ENCODE data around the gene MAP7.
A peak's percentile ranks its signal among the peaks of the same experiment; 100 is the strongest.

Gene MAP7

GRCh38 chr6:136350914-136351313 lies 199.3 kb downstream of the MAP7 start:
- Histone ChIP-seq H3K4me3 (ENCODE audit: control insufficient read depth in 1 of 7, extremely low read depth in 1 of 7, insufficient read depth in 4 of 7, low read depth in 2 of 7, low read length in 6 of 7) (no peak overlapping the region), H3K27me3 (replicated peaks in 2 of 5; ENCODE audit: control insufficient read depth in 4 of 5, insufficient read depth in 5 of 5, low read length in 4 of 5) (no peaks in the 10 kb centered on the region), H3K36me3 (ENCODE audit: control insufficient read depth in 4 of 4, insufficient read depth in 4 of 4, low read length in 3 of 4) (peaks cover 2 to 59% (median 32%) of the 10 kb centered on the region in 4 experiments), H3K9me3 (ENCODE audit: control extremely low read depth in 1 of 5, control insufficient read depth in 4 of 5, insufficient read depth in 2 of 5, low read depth in 1 of 5, low read length in 4 of 5) (no peaks in the 10 kb centered on the region), H3K27ac (ENCODE audit: insufficient read depth in 1 of 2, low read depth in 1 of 2, low read length in 2 of 2, poor library complexity in 1 of 2, severe bottlenecking in 2 of 2) (no peak overlapping the region), H3K4me1 (ENCODE audit: control extremely low read depth in 1 of 4, control insufficient read depth in 4 of 4, insufficient read depth in 4 of 4, low read length in 3 of 4) (peaks cover 0 to 4% (median 0%) of the 10 kb centered on the region in 4 experiments)
- ChIA-PET POLR2A (no interaction called here), CTCF (interaction anchor here (1.2 kb wide), 1 partner anchor 11 kb away, joined by 3 read pairs; no protein-coding TSS in a partner anchor)
- no peak for DNase-seq
- 95% methylated on average over 2 of the region's 3 CpGs for WGBS (ENCODE audit: insufficient coverage)

- H3K27me3 ChIP-seq (replicated peaks in 2 of 5; ENCODE audit: control insufficient read depth in 4 of 5, insufficient read depth in 5 of 5, low read length in 4 of 5), result no peaks in the 10 kb centered on the region
- POLR2A ChIA-PET, result no interaction called here
- peak in 2 of 3 donors; percentile 45 to 64 for DNase-seq
- H3K4me3 ChIP-seq (ENCODE audit: control insufficient read depth in 1 of 7, extremely low read depth in 1 of 7, insufficient read depth in 4 of 7, low read depth in 2 of 7, low read length in 6 of 7), result no peak overlapping the region
- no peak overlapping the region for H3K27ac ChIP-seq (ENCODE audit: insufficient read depth in 1 of 2, low read depth in 1 of 2, low read length in 2 of 2, poor library complexity in 1 of 2, severe bottlenecking in 2 of 2)
- CTCF ChIA-PET, result no interaction called here
- WGBS (ENCODE audit: insufficient coverage), result 100% methylated on average over 1 of the region's 2 CpGs
- H3K9me3 ChIP-seq (ENCODE audit: control extremely low read depth in 1 of 5, control insufficient read depth in 4 of 5, insufficient read depth in 2 of 5, low read depth in 1 of 5, low read length in 4 of 5), result no peaks in the 10 kb centered on the region
- peaks cover 0 to 4% (median 0%) of the 10 kb centered on the region in 4 experiments for H3K4me1 ChIP-seq (ENCODE audit: control extremely low read depth in 1 of 4, control insufficient read depth in 4 of 4, insufficient read depth in 4 of 4, low read length in 3 of 4)
- peaks cover 8 to 62% (median 38%) of the 10 kb centered on the region in 4 experiments for H3K36me3 ChIP-seq (ENCODE audit: control insufficient read depth in 4 of 4, insufficient read depth in 4 of 4, low read length in 3 of 4)
Observed at GRCh38 chr6:136347847-136348246, 202.4 kb downstream of the MAP7 start.

- H3K36me3 ChIP-seq (ENCODE audit: control insufficient read depth in 4 of 4, insufficient read depth in 4 of 4, low read length in 3 of 4), result peaks cover 6 to 46% (median 33%) of the 10 kb centered on the region in 4 experiments
- ChIA-PET CTCF (no interaction called here), POLR2A (no interaction called here)
- DNase-seq, result no peak
- H3K4me3 ChIP-seq (ENCODE audit: control insufficient read depth in 1 of 7, extremely low read depth in 1 of 7, insufficient read depth in 4 of 7, low read depth in 2 of 7, low read length in 6 of 7), result no peak overlapping the region
- H3K27me3 ChIP-seq (replicated peaks in 2 of 5; ENCODE audit: control insufficient read depth in 4 of 5, insufficient read depth in 5 of 5, low read length in 4 of 5), result no peaks in the 10 kb centered on the region
- no peaks in the 10 kb centered on the region for H3K9me3 ChIP-seq (ENCODE audit: control extremely low read depth in 1 of 5, control insufficient read depth in 4 of 5, insufficient read depth in 2 of 5, low read depth in 1 of 5, low read length in 4 of 5)
- H3K4me1 ChIP-seq (ENCODE audit: control extremely low read depth in 1 of 4, control insufficient read depth in 4 of 4, insufficient read depth in 4 of 4, low read length in 3 of 4), result peaks cover 0 to 4% (median 0%) of the 10 kb centered on the region in 4 experiments
- whole genome bisulfite sequencing (ENCODE audit: insufficient coverage), result 100% methylated on average over 1 of the region's 2 CpGs
- no peak overlapping the region for H3K27ac ChIP-seq (ENCODE audit: insufficient read depth in 1 of 2, low read depth in 1 of 2, low read length in 2 of 2, poor library complexity in 1 of 2, severe bottlenecking in 2 of 2)
Observed at GRCh38 chr6:136345145-136345544, 205.1 kb downstream of the MAP7 start.

- Histone ChIP-seq H3K36me3 (ENCODE audit: control insufficient read depth in 4 of 4, insufficient read depth in 4 of 4, low read length in 3 of 4) (peaks cover 6 to 42% (median 28%) of the 10 kb centered on the region in 4 experiments), H3K27ac (ENCODE audit: insufficient read depth in 1 of 2, low read depth in 1 of 2, low read length in 2 of 2, poor library complexity in 1 of 2, severe bottlenecking in 2 of 2) (no peak overlapping the region), H3K27me3 (replicated peaks in 2 of 5; ENCODE audit: control insufficient read depth in 4 of 5, insufficient read depth in 5 of 5, low read length in 4 of 5) (no peaks in the 10 kb centered on the region), H3K4me1 (ENCODE audit: control extremely low read depth in 1 of 4, control insufficient read depth in 4 of 4, insufficient read depth in 4 of 4, low read length in 3 of 4) (peaks cover 0 to 4% (median 0%) of the 10 kb centered on the region in 4 experiments), H3K4me3 (ENCODE audit: control insufficient read depth in 1 of 7, extremely low read depth in 1 of 7, insufficient read depth in 4 of 7, low read depth in 2 of 7, low read length in 6 of 7) (no peak overlapping the region), H3K9me3 (ENCODE audit: control extremely low read depth in 1 of 5, control insufficient read depth in 4 of 5, insufficient read depth in 2 of 5, low read depth in 1 of 5, low read length in 4 of 5) (no peaks in the 10 kb centered on the region)
- CTCF ChIA-PET, result interaction anchor here (1.5 kb wide), 1 partner anchor 206 kb away, joined by 3 read pairs; the partner anchor contains the start of gene MAP7
- POLR2A ChIA-PET, result no interaction called here
- 100% methylated on average over 1 of the region's 2 CpGs for WGBS (ENCODE audit: insufficient coverage)
- DNase-seq, result no peak
Observed at GRCh38 chr6:136344420-136344819, 205.8 kb downstream of the MAP7 start.

GRCh38 chr6:136343700-136344099 lies 206.5 kb downstream of the MAP7 start:
- DNase-seq, result no peak
- ChIA-PET CTCF (interaction anchor here (1.1 to 1.6 kb wide), 3 partner anchors 9 to 206 kb away, joined by 3 to 6 read pairs (median 3); partner anchors contain the start of gene MAP7), POLR2A (no interaction called here)
- H3K27me3 ChIP-seq (replicated peaks in 2 of 5; ENCODE audit: control insufficient read depth in 4 of 5, insufficient read depth in 5 of 5, low read length in 4 of 5), result no peaks in the 10 kb centered on the region
- peaks cover 0 to 4% (median 0%) of the 10 kb centered on the region in 4 experiments for H3K4me1 ChIP-seq (ENCODE audit: control extremely low read depth in 1 of 4, control insufficient read depth in 4 of 4, insufficient read depth in 4 of 4, low read length in 3 of 4)
- no peaks in the 10 kb centered on the region for H3K9me3 ChIP-seq (ENCODE audit: control extremely low read depth in 1 of 5, control insufficient read depth in 4 of 5, insufficient read depth in 2 of 5, low read depth in 1 of 5, low read length in 4 of 5)
- WGBS (ENCODE audit: insufficient coverage), result no CpG with 5 or more reads among the region's 1 CpG
- H3K36me3 ChIP-seq (ENCODE audit: control insufficient read depth in 4 of 4, insufficient read depth in 4 of 4, low read length in 3 of 4), result peaks cover 6 to 38% (median 24%) of the 10 kb centered on the region in 4 experiments
- H3K27ac ChIP-seq (ENCODE audit: insufficient read depth in 1 of 2, low read depth in 1 of 2, low read length in 2 of 2, poor library complexity in 1 of 2, severe bottlenecking in 2 of 2), result no peak overlapping the region
- no peak overlapping the region for H3K4me3 ChIP-seq (ENCODE audit: control insufficient read depth in 1 of 7, extremely low read depth in 1 of 7, insufficient read depth in 4 of 7, low read depth in 2 of 7, low read length in 6 of 7)

GRCh38 chr6:136343275-136343674 lies 206.9 kb downstream of the MAP7 start:
- Histone ChIP-seq H3K9me3 (ENCODE audit: control extremely low read depth in 1 of 5, control insufficient read depth in 4 of 5, insufficient read depth in 2 of 5, low read depth in 1 of 5, low read length in 4 of 5) (no peaks in the 10 kb centered on the region), H3K4me1 (ENCODE audit: control extremely low read depth in 1 of 4, control insufficient read depth in 4 of 4, insufficient read depth in 4 of 4, low read length in 3 of 4) (peaks cover 0 to 4% (median 0%) of the 10 kb centered on the region in 4 experiments), H3K36me3 (ENCODE audit: control insufficient read depth in 4 of 4, insufficient read depth in 4 of 4, low read length in 3 of 4) (peaks cover 6 to 35% (median 23%) of the 10 kb centered on the region in 4 experiments), H3K27ac (ENCODE audit: insufficient read depth in 1 of 2, low read depth in 1 of 2, low read length in 2 of 2, poor library complexity in 1 of 2, severe bottlenecking in 2 of 2) (no peak overlapping the region), H3K4me3 (ENCODE audit: control insufficient read depth in 1 of 7, extremely low read depth in 1 of 7, insufficient read depth in 4 of 7, low read depth in 2 of 7, low read length in 6 of 7) (no peak overlapping the region), H3K27me3 (replicated peaks in 2 of 5; ENCODE audit: control insufficient read depth in 4 of 5, insufficient read depth in 5 of 5, low read length in 4 of 5) (no peaks in the 10 kb centered on the region)
- CTCF ChIA-PET, result interaction anchor here (1.1 to 1.6 kb wide), 4 partner anchors 9 to 449 kb away, joined by 3 to 6 read pairs (median 3); partner anchors contain the start of genes MAP3K5 and MAP7
- no peak for DNase-seq
- WGBS (ENCODE audit: insufficient coverage), result no CpG with 5 or more reads among the region's 2 CpGs
- POLR2A ChIA-PET, result no interaction called here

- no peak overlapping the region for H3K4me3 ChIP-seq (ENCODE audit: control insufficient read depth in 1 of 7, extremely low read depth in 1 of 7, insufficient read depth in 4 of 7, low read depth in 2 of 7, low read length in 6 of 7)
- H3K36me3 ChIP-seq (ENCODE audit: control insufficient read depth in 4 of 4, insufficient read depth in 4 of 4, low read length in 3 of 4), result peaks cover 6 to 32% (median 19%) of the 10 kb centered on the region in 4 experiments
- ChIA-PET CTCF (interaction anchor here (0.8 to 1.6 kb wide), 4 partner anchors 7 to 450 kb away, joined by 3 to 6 read pairs (median 3); partner anchors contain the start of gene MAP3K5), POLR2A (no interaction called here)
- peak in 2 of 3 donors; percentile 5 to 32 for DNase-seq
- WGBS (ENCODE audit: insufficient coverage), result 100% methylated on average over 1 of the region's 3 CpGs
- no peaks in the 10 kb centered on the region for H3K9me3 ChIP-seq (ENCODE audit: control extremely low read depth in 1 of 5, control insufficient read depth in 4 of 5, insufficient read depth in 2 of 5, low read depth in 1 of 5, low read length in 4 of 5)
- H3K27ac ChIP-seq (ENCODE audit: insufficient read depth in 1 of 2, low read depth in 1 of 2, low read length in 2 of 2, poor library complexity in 1 of 2, severe bottlenecking in 2 of 2), result no peak overlapping the region
- H3K27me3 ChIP-seq (replicated peaks in 2 of 5; ENCODE audit: control insufficient read depth in 4 of 5, insufficient read depth in 5 of 5, low read length in 4 of 5), result no peaks in the 10 kb centered on the region
- H3K4me1 ChIP-seq (ENCODE audit: control extremely low read depth in 1 of 4, control insufficient read depth in 4 of 4, insufficient read depth in 4 of 4, low read length in 3 of 4), result no peaks in the 10 kb centered on the region
Observed at GRCh38 chr6:136341967-136342366, 208.3 kb downstream of the MAP7 start.

Measured in common myeloid progenitor, CD34-positive (primary cell).